Measurements from ENCODE around the gene KRTAP5-8.
A peak's percentile ranks its signal among the peaks of the same experiment; 100 is the strongest.
"Not testable (repeated sequence)": the region's sequence is repeated elsewhere in the genome, so short reads cannot be mapped to it uniquely, and the experiment has no call there.

KRTAP5-8 gene

GRCh38 chr11:71537977-71538665 lies at the start of gene KRTAP5-8:
TSS of gene KRTAP5-8 (plus strand) at chr11:71538025. CDS start at chr11:71538056, 31 bp downstream.
- not testable (repeated sequence) for DNase-seq

- no peak for DNase-seq
Measured at GRCh38 chr11:71488681-71489270, 49.0 kb upstream of the KRTAP5-8 start.

GRCh38 chr11:71489311-71490043 lies 48.3 kb upstream of the KRTAP5-8 start:
- peak; percentile 65 to 77 for DNase-seq

GRCh38 chr11:71490044-71490730 lies 47.6 kb upstream of the KRTAP5-8 start:
- no peak for DNase-seq

- DNase-seq, result no peak
Measured at GRCh38 chr11:71490731-71491390, 47.0 kb upstream of the KRTAP5-8 start.

- DNase-seq, result no peak
Measured at GRCh38 chr11:71491531-71491930, 46.3 kb upstream of the KRTAP5-8 start.

- peak in 1 of 2 donors; percentile 9 for DNase-seq
Measured at GRCh38 chr11:71491940-71492339, 45.9 kb upstream of the KRTAP5-8 start.

GRCh38 chr11:71495286-71496230 lies 42.3 kb upstream of the KRTAP5-8 start:
- DNase-seq, result no peak

GRCh38 chr11:71496421-71496820 lies 41.4 kb upstream of the KRTAP5-8 start:
- DNase-seq, result no peak

GRCh38 chr11:71498091-71498490 lies 39.7 kb upstream of the KRTAP5-8 start:
- DNase-seq, result no peak

GRCh38 chr11:71499125-71499524 lies 38.7 kb upstream of the KRTAP5-8 start:
- DNase-seq, result no peak

- no peak for DNase-seq
Measured at GRCh38 chr11:71499546-71499945, 38.3 kb upstream of the KRTAP5-8 start.

- no peak for DNase-seq
Measured at GRCh38 chr11:71500601-71501021, 37.2 kb upstream of the KRTAP5-8 start.

- DNase-seq, result no peak
Measured at GRCh38 chr11:71501071-71501985, 36.5 kb upstream of the KRTAP5-8 start.

- DNase-seq, result no peak
Measured at GRCh38 chr11:71502026-71502425, 35.8 kb upstream of the KRTAP5-8 start.

GRCh38 chr11:71502871-71503435 lies 34.9 kb upstream of the KRTAP5-8 start:
- no peak for DNase-seq

- DNase-seq, result no peak
Measured at GRCh38 chr11:71504531-71504930, 33.3 kb upstream of the KRTAP5-8 start.

GRCh38 chr11:71505001-71505400 lies 32.8 kb upstream of the KRTAP5-8 start:
- DNase-seq, result no peak

- DNase-seq, result no peak
Measured at GRCh38 chr11:71505781-71506180, 32.0 kb upstream of the KRTAP5-8 start.

- no peak for DNase-seq
Measured at GRCh38 chr11:71507102-71507501, 30.7 kb upstream of the KRTAP5-8 start.
